NCI-H82 (cell line): ENCODE measurements around the gene TBC1D5.

Experiments used
- DNase-seq: peaks from one replicate; lab custom pipeline; 2025; lab: John Stamatoyannopoulos, UW

Gene TBC1D5

GRCh38 chr3:17166369-17166768 is 576.1 kb downstream of the TBC1D5 start:
- DNase-seq = peak; percentile 14

- DNase-seq = no peak
Measured at GRCh38 chr3:17162116-17162515, 580.3 kb downstream of the TBC1D5 start.

- peak; percentile 13 for DNase-seq
Measured at GRCh38 chr3:17160597-17160996, 581.8 kb downstream of the TBC1D5 start.

GRCh38 chr3:17158941-17159682 is 583.3 kb downstream of the TBC1D5 start:
- no peak for DNase-seq

GRCh38 chr3:17157713-17158112 is 584.7 kb downstream of the TBC1D5 start:
- no peak for DNase-seq

- no peak for DNase-seq
Measured at GRCh38 chr3:17156864-17157263, 585.6 kb downstream of the TBC1D5 start.

GRCh38 chr3:17155951-17156350 is 586.5 kb downstream of the TBC1D5 start:
- DNase-seq = no peak

GRCh38 chr3:17154941-17155340 is 587.5 kb downstream of the TBC1D5 start:
- no peak for DNase-seq

- no peak for DNase-seq
Measured at GRCh38 chr3:17154221-17154620, 588.2 kb downstream of the TBC1D5 start.

GRCh38 chr3:17153209-17153608 is 589.2 kb downstream of the TBC1D5 start:
- DNase-seq = no peak

GRCh38 chr3:17151598-17152373 is 590.6 kb downstream of the TBC1D5 start:
- DNase-seq = no peak

- DNase-seq = no peak
Measured at GRCh38 chr3:17149076-17149475, 593.4 kb downstream of the TBC1D5 start.

GRCh38 chr3:17144665-17144993 is 597.8 kb downstream of the TBC1D5 start:
- no peak for DNase-seq

- no peak for DNase-seq
Measured at GRCh38 chr3:17143893-17144664, 598.4 kb downstream of the TBC1D5 start.

- no peak for DNase-seq
Measured at GRCh38 chr3:17142516-17142915, 599.9 kb downstream of the TBC1D5 start.

GRCh38 chr3:17141699-17142098 is 600.7 kb downstream of the TBC1D5 start:
- DNase-seq = no peak

GRCh38 chr3:17140670-17141505 is 601.5 kb downstream of the TBC1D5 start:
- DNase-seq = no peak

GRCh38 chr3:17138246-17139039 is 604.0 kb downstream of the TBC1D5 start:
- DNase-seq = peak; percentile 96

GRCh38 chr3:17137321-17137826 is 605.1 kb downstream of the TBC1D5 start:
- DNase-seq = no peak

GRCh38 chr3:17136136-17136721 is 606.2 kb downstream of the TBC1D5 start:
- peak; percentile 88 for DNase-seq
